ENCODE results near the gene CFAP57. TPM values are rescaled to one million over a fixed set of nuclear protein-coding genes. Genes with fewer than 3 reads are reported as not detected.
A peak's percentile ranks its signal among the peaks of the same experiment; 100 is the strongest.

The CFAP57 gene
- total RNA-seq, 4 donors from 2014 or later = not detected

DNA sequence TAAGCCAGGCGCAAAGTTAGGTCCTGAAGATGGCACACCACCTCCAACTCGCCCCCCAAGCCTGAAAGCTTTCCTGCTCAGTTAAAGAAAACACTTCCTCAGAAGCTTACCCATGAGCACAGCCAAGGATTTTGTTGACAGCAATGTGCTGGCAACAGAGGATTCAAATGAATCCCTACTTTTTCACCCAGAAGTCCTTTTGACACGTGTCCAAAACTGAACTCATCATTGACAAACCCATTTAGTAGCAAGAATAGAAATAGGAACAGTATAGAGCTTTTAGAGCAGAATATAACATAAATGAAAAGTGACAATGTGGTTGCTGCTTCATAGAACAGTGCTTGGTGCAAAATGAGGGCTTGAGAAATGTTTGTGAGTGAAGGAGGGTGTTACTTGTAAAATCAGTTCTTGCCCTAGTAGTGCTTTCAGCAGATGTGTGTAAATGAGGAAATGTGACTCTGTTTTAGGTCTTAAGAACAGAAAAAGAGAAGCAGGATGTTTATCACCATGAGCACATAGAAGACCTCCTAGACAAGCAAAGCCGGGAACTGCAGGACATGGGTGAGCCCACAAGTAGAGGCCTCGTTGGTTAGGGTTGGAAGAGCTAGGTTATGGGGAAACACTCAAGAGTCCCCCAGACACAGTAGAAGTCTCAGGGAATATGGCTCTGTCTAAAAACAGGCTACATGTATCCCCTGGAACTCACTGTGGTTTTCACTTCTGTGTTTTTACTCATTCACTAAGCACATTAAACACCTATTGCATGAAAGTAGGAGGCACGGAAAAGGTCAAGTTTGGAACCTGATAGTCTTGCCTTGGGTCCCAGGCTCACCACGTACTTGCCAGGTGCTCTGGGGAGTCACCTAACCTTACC, 49.0 kb downstream of the CFAP57 start:
- TF ChIP-seq, protein P1, sequence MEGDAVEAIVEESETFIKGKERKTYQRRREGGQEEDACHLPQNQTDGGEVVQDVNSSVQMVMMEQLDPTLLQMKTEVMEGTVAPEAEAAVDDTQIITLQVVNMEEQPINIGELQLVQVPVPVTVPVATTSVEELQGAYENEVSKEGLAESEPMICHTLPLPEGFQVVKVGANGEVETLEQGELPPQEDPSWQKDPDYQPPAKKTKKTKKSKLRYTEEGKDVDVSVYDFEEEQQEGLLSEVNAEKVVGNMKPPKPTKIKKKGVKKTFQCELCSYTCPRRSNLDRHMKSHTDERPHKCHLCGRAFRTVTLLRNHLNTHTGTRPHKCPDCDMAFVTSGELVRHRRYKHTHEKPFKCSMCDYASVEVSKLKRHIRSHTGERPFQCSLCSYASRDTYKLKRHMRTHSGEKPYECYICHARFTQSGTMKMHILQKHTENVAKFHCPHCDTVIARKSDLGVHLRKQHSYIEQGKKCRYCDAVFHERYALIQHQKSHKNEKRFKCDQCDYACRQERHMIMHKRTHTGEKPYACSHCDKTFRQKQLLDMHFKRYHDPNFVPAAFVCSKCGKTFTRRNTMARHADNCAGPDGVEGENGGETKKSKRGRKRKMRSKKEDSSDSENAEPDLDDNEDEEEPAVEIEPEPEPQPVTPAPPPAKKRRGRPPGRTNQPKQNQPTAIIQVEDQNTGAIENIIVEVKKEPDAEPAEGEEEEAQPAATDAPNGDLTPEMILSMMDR (IDR thresholded peaks at IDR 0.05) = no peak
- TF ChIP-seq POLR2A (IDR thresholded peaks at IDR 0.05) = no peak
- no peaks in the 10 kb centered on the region for H3K9me3 ChIP-seq
- no peaks in the 10 kb centered on the region for H3K27me3 ChIP-seq
- H3K36me3 ChIP-seq = no peaks in the 10 kb centered on the region
- peak in 1 of 3 donors; percentile 39 for DNase-seq
- H3K4me1 ChIP-seq = peaks cover 0 to 4% (median 0%) of the 10 kb centered on the region in 4 donors
- no peak overlapping the region for H3K4me3 ChIP-seq
- H3K27ac ChIP-seq = peak overlapping the region in 3 of 4 donors; percentile 35 to 70 (median 63)

- Histone ChIP-seq H3K4me1 (peaks cover 0 to 4% (median 0%) of the 10 kb centered on the region in 4 donors), H3K9me3 (no peaks in the 10 kb centered on the region), H3K36me3 (no peaks in the 10 kb centered on the region), H3K4me3 (no peak overlapping the region), H3K27ac (peak overlapping the region in 2 of 4 donors; percentile 63 to 70), H3K27me3 (no peaks in the 10 kb centered on the region)
- DNase-seq = no peak
- TF ChIP-seq, protein P1 (IDR thresholded peaks at IDR 0.05) = no peak
- TF ChIP-seq POLR2A (IDR thresholded peaks at IDR 0.05) = no peak
Measured at GRCh38 chr1:43221797-43222196, 49.7 kb downstream of the CFAP57 start.

GRCh38 chr1:43222879-43223278, 50.7 kb downstream of the CFAP57 start:
- H3K4me1 ChIP-seq = peaks cover 0 to 4% (median 1%) of the 10 kb centered on the region in 4 donors
- TF ChIP-seq, protein P1 (IDR thresholded peaks at IDR 0.05) = no peak
- TF ChIP-seq POLR2A (IDR thresholded peaks at IDR 0.05) = no peak
- no peak overlapping the region for H3K27ac ChIP-seq
- no peaks in the 10 kb centered on the region for H3K9me3 ChIP-seq
- no peak for DNase-seq
- no peaks in the 10 kb centered on the region for H3K27me3 ChIP-seq
- no peaks in the 10 kb centered on the region for H3K36me3 ChIP-seq
- H3K4me3 ChIP-seq = no peak overlapping the region

GRCh38 chr1:43225168-43225567, 53.0 kb downstream of the CFAP57 start:
- Histone ChIP-seq H3K27me3 (no peaks in the 10 kb centered on the region), H3K4me3 (no peak overlapping the region), H3K4me1 (peaks cover 0 to 4% (median 1%) of the 10 kb centered on the region in 4 donors), H3K36me3 (no peaks in the 10 kb centered on the region), H3K27ac (no peak overlapping the region), H3K9me3 (no peaks in the 10 kb centered on the region)
- no peak for DNase-seq
- TF ChIP-seq, protein P1 (IDR thresholded peaks at IDR 0.05) = no peak
- no peak for TF ChIP-seq POLR2A (IDR thresholded peaks at IDR 0.05)

GRCh38 chr1:43227143-43227764, 55.1 kb downstream of the CFAP57 start:
- peaks cover 0 to 3% (median 0%) of the 10 kb centered on the region in 4 donors for H3K4me1 ChIP-seq
- no peak overlapping the region for H3K4me3 ChIP-seq

More at GRCh38 chr1:43227143-43227764, 55.1 kb downstream of the CFAP57 start:
- Histone ChIP-seq H3K27ac (no peak overlapping the region), H3K9me3 (no peaks in the 10 kb centered on the region), H3K36me3 (no peaks in the 10 kb centered on the region), H3K27me3 (no peaks in the 10 kb centered on the region)
- TF ChIP-seq, protein P1 (IDR thresholded peaks at IDR 0.05) = peak; percentile 90 to 95 (median 92)
- TF ChIP-seq POLR2A (IDR thresholded peaks at IDR 0.05) = no peak
- peak; percentile 84 to 94 (median 85) for DNase-seq

Data from Peyer's patch (tissue), 4 donors.